ENCODE data around the gene BUB1. TPM values are rescaled to one million over a fixed set of nuclear protein-coding genes. Genes with fewer than 3 reads are reported as not detected.
"Not testable (repeated sequence)": the region's sequence is repeated elsewhere in the genome, so short reads cannot be mapped to it uniquely, and the experiment has no call there.

The BUB1 gene
- total RNA-seq, 3 donors from 2014 or later, result 9.5 to 15.7 (median 15.4) TPM

- no peak overlapping the region for H3K4me3 Mint-ChIP-seq
- H3K36me3 Mint-ChIP-seq (ENCODE audit: insufficient read depth), result no peaks in the 10 kb centered on the region
- no peak for ATAC-seq
- H3K9me3 Mint-ChIP-seq, result no peaks in the 10 kb centered on the region
- no peak for DNase-seq
- peaks cover 34% of the 10 kb centered on the region for H3K27me3 Mint-ChIP-seq (ENCODE audit: low read depth)
- H3K4me1 Mint-ChIP-seq (ENCODE audit: low read depth), result no peaks in the 10 kb centered on the region
Measured at GRCh38 chr2:110707386-110707965, 29.6 kb upstream of the BUB1 start.

GRCh38 chr2:110702514-110703380, 24.9 kb upstream of the BUB1 start:
- Mint-ChIP-seq H3K27me3 (ENCODE audit: low read depth) (peaks cover 6% of the 10 kb centered on the region), H3K9me3 (no peaks in the 10 kb centered on the region)
- no peak for ATAC-seq

GRCh38 chr2:110698253-110698652, 20.4 kb upstream of the BUB1 start:
- not testable (repeated sequence) for DNase-seq; H3K36me3 Mint-ChIP-seq (ENCODE audit: insufficient read depth); H3K27me3 Mint-ChIP-seq (ENCODE audit: low read depth); ATAC-seq; H3K4me1 Mint-ChIP-seq (ENCODE audit: low read depth); H3K9me3 Mint-ChIP-seq; H3K4me3 Mint-ChIP-seq

More at GRCh38 chr2:110702514-110703380, 24.9 kb upstream of the BUB1 start:
- DNase-seq, result no peak
- H3K4me3 Mint-ChIP-seq, result no peak overlapping the region
- H3K4me1 Mint-ChIP-seq (ENCODE audit: low read depth), result no peaks in the 10 kb centered on the region
- H3K36me3 Mint-ChIP-seq (ENCODE audit: insufficient read depth), result no peaks in the 10 kb centered on the region

GRCh38 chr2:110695146-110695898, 17.5 kb upstream of the BUB1 start:
- not testable (repeated sequence) for DNase-seq; H3K27me3 Mint-ChIP-seq (ENCODE audit: low read depth); H3K4me3 Mint-ChIP-seq; H3K36me3 Mint-ChIP-seq (ENCODE audit: insufficient read depth); H3K4me1 Mint-ChIP-seq (ENCODE audit: low read depth); H3K9me3 Mint-ChIP-seq
- peak; percentile 23 to 38 for ATAC-seq

DNA sequence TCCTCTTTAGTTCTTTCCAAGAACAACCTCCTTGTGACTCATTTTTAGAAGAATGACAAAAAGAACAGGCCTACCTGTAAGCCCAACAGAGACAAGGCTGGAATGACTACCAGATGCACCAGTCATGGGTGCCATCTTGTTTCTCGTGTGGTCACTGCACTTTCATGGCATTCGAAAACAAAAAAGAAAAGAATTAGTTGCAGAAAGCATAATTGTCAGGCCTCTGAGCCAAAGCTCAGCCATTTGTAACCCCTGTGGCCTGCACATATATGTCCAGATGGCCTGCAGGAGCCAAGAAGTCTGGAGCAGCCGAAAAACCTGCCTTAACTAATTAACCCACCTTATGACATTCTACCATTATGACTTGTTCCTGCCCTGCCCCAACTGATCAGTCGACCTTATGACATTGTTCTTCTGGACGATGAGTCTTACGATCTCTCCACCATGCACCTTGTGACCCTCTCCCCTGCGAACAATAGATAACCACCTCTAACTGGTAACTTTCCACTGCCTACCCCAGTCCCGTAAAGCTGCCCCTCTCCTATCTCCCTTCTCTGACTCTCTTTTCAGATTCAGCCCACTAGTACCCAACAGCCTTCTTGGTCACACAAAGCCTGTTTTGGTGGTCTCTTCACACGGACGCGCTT, 13.9 kb upstream of the BUB1 start:
- Mint-ChIP-seq H3K4me1 (ENCODE audit: low read depth) (peaks cover 3% of the 10 kb centered on the region), H3K9me3 (peaks cover 16% of the 10 kb centered on the region), H3K4me3 (no peak overlapping the region), H3K27me3 (ENCODE audit: low read depth) (peaks cover 1% of the 10 kb centered on the region), H3K36me3 (ENCODE audit: insufficient read depth) (no peaks in the 10 kb centered on the region)
- no peak for DNase-seq
- ATAC-seq, result no peak

DNA sequence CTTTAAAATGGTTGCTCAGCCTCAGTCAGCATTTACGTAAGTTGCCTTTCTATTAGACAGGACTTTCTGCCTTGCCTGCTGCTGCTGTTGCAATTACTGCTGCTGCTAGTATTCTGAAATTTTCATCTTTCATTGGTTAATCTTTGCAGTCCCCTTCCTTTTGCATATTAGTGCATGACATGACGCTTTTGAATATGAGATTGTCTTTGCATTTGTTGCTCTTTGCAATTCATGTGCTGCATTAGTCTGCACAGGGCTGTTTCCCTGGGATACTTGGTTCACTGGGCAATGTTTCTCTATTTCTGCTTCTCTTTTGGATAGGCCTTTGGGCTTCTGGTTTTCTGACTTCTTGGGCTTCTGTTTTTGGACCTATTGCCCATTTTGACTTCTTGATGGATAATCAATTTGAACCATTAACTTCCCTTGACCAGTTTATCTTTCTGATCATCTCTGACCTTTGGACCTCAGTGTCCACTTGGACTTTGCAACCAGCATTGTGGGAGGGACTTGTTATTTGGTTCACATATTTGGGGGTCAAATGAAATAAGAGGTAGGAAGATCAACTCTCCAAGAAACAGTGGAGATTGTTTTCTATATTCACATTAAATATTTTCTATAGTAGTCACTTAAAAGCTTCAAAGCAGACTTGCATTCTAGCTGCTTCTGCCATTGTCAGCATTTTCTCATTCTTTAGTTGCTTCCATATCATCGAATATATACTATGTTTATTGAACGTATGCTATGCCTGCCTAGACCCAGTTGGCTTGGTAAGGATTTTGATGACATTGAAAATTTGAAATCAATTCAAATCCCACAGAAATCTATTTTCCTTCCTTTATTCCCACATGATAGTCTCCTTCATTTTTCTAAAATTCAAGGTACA, 12.5 kb upstream of the BUB1 start:
- DNase-seq (no peak), ATAC-seq (no peak)
- Mint-ChIP-seq H3K4me3 (no peak overlapping the region), H3K9me3 (peaks cover 16% of the 10 kb centered on the region), H3K4me1 (ENCODE audit: low read depth) (peaks cover 2% of the 10 kb centered on the region), H3K27me3 (ENCODE audit: low read depth) (peaks cover 1% of the 10 kb centered on the region), H3K36me3 (ENCODE audit: insufficient read depth) (no peaks in the 10 kb centered on the region)

GRCh38 chr2:110688594-110689091, 10.8 kb upstream of the BUB1 start:
- DNase-seq, result no peak
- no peaks in the 10 kb centered on the region for H3K36me3 Mint-ChIP-seq (ENCODE audit: insufficient read depth)
- no peak overlapping the region for H3K4me3 Mint-ChIP-seq
- peaks cover 16% of the 10 kb centered on the region for H3K9me3 Mint-ChIP-seq
- ATAC-seq, result no peak
- H3K27me3 Mint-ChIP-seq (ENCODE audit: low read depth), result peaks cover 1% of the 10 kb centered on the region
- H3K4me1 Mint-ChIP-seq (ENCODE audit: low read depth), result no peaks in the 10 kb centered on the region

DNA sequence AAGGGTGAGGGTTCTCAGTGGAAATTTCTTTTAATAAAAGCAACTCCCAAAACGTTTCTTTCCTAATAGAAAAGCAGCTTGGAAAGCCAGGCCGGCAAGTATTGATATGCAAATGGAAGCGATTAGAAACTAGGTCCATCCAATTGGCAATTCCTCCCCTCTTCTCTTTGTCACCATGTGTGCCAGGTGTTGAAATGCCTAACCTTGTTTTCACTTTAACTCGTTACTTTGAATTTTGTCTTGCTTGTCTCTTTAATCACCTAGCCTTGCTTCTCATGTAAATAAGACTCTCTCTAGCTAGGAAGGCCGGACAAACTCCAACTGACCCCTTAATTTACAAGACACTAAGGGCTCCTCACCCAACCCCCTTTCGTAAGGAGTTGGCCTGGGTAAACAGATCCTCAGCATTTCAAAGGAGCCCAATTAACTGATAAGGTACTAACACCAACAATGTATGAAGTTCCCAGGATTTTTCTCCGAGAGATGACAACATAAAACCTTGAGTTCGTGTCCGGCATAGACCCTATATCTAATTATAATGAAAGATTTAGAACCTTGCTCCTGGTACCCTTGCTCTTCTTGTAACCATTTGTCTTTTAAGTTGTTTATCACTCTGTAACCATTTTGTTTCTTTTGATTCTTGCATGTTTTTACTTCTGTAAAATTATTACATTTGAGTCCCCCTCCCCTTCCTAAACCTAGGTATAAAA, 10.1 kb upstream of the BUB1 start:
- not testable (repeated sequence) for H3K36me3 Mint-ChIP-seq (ENCODE audit: insufficient read depth); H3K4me1 Mint-ChIP-seq (ENCODE audit: low read depth); ATAC-seq; DNase-seq; H3K27me3 Mint-ChIP-seq (ENCODE audit: low read depth); H3K4me3 Mint-ChIP-seq
- peaks cover 16% of the 10 kb centered on the region for H3K9me3 Mint-ChIP-seq

DNA sequence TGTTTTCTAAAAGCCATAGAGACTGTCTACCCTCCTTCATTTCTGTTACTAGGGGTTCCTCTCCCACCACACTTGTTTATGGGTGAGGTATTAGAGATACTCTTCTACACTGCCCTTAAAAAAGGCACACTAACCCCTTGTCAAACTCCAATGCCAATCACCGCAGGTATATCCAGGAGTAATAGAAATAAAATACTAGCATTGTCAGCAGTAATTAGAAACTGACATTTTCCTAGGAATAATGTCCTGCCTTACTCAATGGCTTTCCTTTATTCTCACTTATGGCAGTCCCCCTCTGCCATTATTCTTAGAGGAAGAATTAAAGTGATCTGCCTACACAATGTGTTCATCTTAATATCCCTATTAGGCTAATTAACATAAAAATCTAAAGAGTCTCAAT, 5.0 kb upstream of the BUB1 start:
- no peak for ATAC-seq
- H3K4me1 Mint-ChIP-seq (ENCODE audit: low read depth), result peaks cover 10% of the 10 kb centered on the region
- peaks cover 5% of the 10 kb centered on the region for H3K9me3 Mint-ChIP-seq
- H3K36me3 Mint-ChIP-seq (ENCODE audit: insufficient read depth), result no peaks in the 10 kb centered on the region
- H3K4me3 Mint-ChIP-seq, result no peak overlapping the region
- no peaks in the 10 kb centered on the region for H3K27me3 Mint-ChIP-seq (ENCODE audit: low read depth)
- no peak for DNase-seq

DNA sequence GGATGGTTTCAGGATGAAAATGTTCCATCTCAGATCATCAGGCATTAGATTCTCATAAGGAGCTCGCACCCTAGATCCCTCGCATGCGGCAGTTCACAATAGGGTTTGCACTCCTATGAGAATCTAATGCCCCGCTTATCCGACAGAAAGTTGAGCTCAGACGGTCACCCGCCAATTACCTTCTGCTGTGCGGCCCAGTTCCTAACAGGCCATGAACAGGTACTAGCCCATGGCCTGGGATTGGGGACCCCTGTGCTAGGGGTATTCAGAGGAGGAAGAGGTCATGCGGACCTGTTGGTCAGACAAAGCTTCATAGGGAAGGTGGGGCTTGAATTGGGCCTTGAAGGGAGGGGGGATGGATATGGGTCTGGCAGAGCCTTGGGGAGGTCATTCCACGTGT, 4.4 kb upstream of the BUB1 start:
- no peak for ATAC-seq
- peaks cover 13% of the 10 kb centered on the region for H3K4me1 Mint-ChIP-seq (ENCODE audit: low read depth)
- no peaks in the 10 kb centered on the region for H3K36me3 Mint-ChIP-seq (ENCODE audit: insufficient read depth)
- no peaks in the 10 kb centered on the region for H3K27me3 Mint-ChIP-seq (ENCODE audit: low read depth)
- DNase-seq, result no peak
- H3K4me3 Mint-ChIP-seq, result no peak overlapping the region
- H3K9me3 Mint-ChIP-seq, result no peaks in the 10 kb centered on the region

- no peak for ATAC-seq
- DNase-seq, result no peak
- H3K4me1 Mint-ChIP-seq (ENCODE audit: low read depth), result peaks cover 22% of the 10 kb centered on the region
- H3K9me3 Mint-ChIP-seq, result no peaks in the 10 kb centered on the region
- H3K36me3 Mint-ChIP-seq (ENCODE audit: insufficient read depth), result no peaks in the 10 kb centered on the region
- no peaks in the 10 kb centered on the region for H3K27me3 Mint-ChIP-seq (ENCODE audit: low read depth)
- H3K4me3 Mint-ChIP-seq, result no peak overlapping the region
Measured at GRCh38 chr2:110680709-110681108, 2.8 kb upstream of the BUB1 start.

- DNase-seq, result no peak
- ATAC-seq, result no peak
- Mint-ChIP-seq H3K9me3 (no peaks in the 10 kb centered on the region), H3K4me1 (ENCODE audit: low read depth) (peaks cover 27% of the 10 kb centered on the region), H3K4me3 (peak overlapping the region; percentile 22), H3K36me3 (ENCODE audit: insufficient read depth) (no peaks in the 10 kb centered on the region), H3K27me3 (ENCODE audit: low read depth) (no peaks in the 10 kb centered on the region)
Measured at GRCh38 chr2:110679865-110680264, 2.0 kb upstream of the BUB1 start.

DNA sequence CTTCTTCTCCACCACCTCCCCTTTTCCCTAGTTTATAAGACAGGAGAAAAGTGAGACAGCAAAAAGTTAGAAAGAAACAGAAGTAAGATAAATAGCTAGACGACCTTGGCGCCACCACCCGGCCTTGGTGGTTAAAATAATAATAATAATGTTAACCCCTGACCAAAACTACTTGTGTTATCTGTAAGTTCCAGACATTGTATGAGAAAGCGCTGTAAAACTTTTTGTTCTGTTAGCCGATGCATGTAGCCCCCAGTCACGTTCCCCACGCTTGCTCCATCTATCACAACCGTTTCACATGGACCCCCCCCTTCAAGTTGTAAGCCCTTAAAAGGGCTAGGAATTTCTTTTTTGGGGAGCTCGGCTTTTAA, 1.5 kb upstream of the BUB1 start:
- Mint-ChIP-seq H3K36me3 (ENCODE audit: insufficient read depth) (no peaks in the 10 kb centered on the region), H3K27me3 (ENCODE audit: low read depth) (no peaks in the 10 kb centered on the region), H3K9me3 (no peaks in the 10 kb centered on the region), H3K4me3 (peak overlapping the region; percentile 98), H3K4me1 (ENCODE audit: low read depth) (peaks cover 31% of the 10 kb centered on the region)
- no peak for DNase-seq
- no peak for ATAC-seq
